ENCODE data around the gene ABCB9.

Gene ABCB9

GRCh38 chr12:122989225-122989839, 23.1 kb upstream of the ABCB9 start:
- DNase-seq (ENCODE audit: low read depth): no peak
- H3K4me3 ChIP-seq (ENCODE audit: low read length): no peak overlapping the region
- TF ChIP-seq, protein P1, sequence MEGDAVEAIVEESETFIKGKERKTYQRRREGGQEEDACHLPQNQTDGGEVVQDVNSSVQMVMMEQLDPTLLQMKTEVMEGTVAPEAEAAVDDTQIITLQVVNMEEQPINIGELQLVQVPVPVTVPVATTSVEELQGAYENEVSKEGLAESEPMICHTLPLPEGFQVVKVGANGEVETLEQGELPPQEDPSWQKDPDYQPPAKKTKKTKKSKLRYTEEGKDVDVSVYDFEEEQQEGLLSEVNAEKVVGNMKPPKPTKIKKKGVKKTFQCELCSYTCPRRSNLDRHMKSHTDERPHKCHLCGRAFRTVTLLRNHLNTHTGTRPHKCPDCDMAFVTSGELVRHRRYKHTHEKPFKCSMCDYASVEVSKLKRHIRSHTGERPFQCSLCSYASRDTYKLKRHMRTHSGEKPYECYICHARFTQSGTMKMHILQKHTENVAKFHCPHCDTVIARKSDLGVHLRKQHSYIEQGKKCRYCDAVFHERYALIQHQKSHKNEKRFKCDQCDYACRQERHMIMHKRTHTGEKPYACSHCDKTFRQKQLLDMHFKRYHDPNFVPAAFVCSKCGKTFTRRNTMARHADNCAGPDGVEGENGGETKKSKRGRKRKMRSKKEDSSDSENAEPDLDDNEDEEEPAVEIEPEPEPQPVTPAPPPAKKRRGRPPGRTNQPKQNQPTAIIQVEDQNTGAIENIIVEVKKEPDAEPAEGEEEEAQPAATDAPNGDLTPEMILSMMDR (conservative IDR thresholded peaks at IDR 0.05; ENCODE audit: low read length): no peak

GRCh38 chr12:122988612-122989212, 22.4 kb upstream of the ABCB9 start:
- H3K4me3 ChIP-seq (ENCODE audit: low read length): no peak overlapping the region
- TF ChIP-seq, protein P1 (conservative IDR thresholded peaks at IDR 0.05; ENCODE audit: low read length): no peak

DNA sequence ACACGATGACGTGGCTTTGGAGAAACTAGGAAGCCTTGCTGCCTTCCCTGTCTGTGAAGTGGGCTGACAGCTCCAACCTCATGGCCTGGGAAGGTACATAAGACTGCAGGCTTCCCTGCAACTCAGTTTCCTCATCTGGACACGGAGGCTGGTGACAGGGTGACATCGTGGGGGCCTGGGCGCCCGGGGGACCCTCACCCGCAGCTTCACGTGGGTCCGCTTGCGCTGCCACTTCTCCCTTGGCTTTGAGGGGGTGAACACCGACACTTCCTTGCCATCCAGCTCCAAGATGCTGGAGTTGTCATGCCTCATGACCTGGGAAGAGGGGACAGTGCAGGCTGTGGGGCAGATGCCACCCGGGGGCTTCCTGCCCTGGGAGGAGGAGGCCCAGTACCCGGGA, 21.8 kb upstream of the ABCB9 start:
- TF ChIP-seq, protein P1 (conservative IDR thresholded peaks at IDR 0.05; ENCODE audit: low read length): no peak
- DNase-seq (ENCODE audit: low read depth): no peak
- no peak overlapping the region for H3K4me3 ChIP-seq (ENCODE audit: low read length)

More at GRCh38 chr12:122988612-122989212, 22.4 kb upstream of the ABCB9 start:
- DNase-seq (ENCODE audit: low read depth): no peak

DNA sequence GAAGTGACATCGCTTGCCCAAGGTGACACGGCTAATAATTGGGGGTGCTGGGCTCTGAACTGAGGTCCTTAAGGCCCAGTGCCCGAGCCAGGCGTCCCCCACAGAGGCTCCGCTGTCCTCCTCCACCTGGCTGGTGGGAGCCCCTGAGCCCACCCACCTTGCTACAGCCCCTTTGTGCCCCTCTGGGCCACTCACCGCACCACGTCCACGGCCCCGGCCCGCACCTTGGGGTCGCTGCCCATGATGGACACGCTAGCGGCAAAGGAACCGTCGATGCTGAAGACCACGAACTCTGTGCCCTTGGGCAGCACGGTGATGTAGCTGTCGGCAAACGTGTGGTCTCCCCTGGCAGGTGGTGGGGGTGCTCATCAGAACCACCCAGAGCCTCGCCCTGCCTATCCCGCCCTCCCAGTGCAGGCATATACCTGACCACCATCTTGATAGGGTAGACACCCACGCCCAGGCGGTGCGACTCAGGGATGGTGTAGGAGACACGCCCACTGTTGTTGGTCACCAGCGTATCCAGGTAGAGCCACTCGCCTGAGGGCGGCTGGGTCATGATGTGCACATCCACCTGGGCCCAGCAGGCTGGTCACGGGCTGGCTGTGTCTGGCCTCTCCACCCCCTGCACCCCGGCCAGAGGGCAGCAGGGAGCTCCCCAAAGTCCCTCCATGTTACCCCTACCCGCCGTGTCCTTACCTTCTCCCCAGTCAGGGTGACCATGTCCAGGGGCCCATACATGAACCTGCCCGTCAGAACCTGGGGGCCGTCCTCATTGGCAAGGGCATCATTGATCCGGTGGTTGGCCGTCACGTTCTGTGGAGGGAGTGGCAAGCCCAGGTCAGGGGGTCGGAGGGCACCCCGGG, 21.1 kb upstream of the ABCB9 start:
- TF ChIP-seq, protein P1 (conservative IDR thresholded peaks at IDR 0.05; ENCODE audit: low read length): no peak
- H3K4me3 ChIP-seq (ENCODE audit: low read length): no peak overlapping the region
- no peak for DNase-seq (ENCODE audit: low read depth)

DNA sequence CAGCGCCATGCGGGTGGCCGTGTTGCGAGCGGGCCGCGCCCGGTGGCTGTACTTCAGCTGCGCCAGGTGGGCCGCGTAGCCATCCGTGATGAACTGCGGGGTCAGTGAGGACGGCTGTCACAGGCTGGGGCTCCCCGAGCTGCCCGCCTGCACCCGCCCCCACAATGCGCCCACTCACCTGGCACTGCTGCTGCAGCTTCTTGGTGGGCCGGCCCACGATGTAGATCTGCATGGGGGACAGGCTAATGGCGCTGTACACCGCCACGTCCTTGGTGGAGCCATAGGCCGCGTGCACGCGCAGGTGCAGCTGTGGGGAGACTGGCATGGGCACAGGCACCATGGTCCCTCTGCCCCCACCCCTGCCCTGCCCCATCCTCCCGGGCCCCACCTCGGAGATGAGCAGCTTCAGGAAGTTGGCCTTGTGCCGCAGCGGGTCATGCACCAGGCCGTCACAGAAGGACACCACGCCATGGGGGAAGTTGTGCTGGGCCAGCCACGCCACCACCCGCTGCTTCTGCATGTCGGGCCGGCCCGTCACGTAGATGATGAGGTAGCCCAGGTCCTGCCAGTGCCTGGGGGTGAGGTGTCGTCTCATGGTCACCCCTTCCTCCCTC, 20.1 kb upstream of the ABCB9 start:
- no peak for DNase-seq (ENCODE audit: low read depth)
- TF ChIP-seq, protein P1 (conservative IDR thresholded peaks at IDR 0.05; ENCODE audit: low read length): no peak
- no peak overlapping the region for H3K4me3 ChIP-seq (ENCODE audit: low read length)

DNA sequence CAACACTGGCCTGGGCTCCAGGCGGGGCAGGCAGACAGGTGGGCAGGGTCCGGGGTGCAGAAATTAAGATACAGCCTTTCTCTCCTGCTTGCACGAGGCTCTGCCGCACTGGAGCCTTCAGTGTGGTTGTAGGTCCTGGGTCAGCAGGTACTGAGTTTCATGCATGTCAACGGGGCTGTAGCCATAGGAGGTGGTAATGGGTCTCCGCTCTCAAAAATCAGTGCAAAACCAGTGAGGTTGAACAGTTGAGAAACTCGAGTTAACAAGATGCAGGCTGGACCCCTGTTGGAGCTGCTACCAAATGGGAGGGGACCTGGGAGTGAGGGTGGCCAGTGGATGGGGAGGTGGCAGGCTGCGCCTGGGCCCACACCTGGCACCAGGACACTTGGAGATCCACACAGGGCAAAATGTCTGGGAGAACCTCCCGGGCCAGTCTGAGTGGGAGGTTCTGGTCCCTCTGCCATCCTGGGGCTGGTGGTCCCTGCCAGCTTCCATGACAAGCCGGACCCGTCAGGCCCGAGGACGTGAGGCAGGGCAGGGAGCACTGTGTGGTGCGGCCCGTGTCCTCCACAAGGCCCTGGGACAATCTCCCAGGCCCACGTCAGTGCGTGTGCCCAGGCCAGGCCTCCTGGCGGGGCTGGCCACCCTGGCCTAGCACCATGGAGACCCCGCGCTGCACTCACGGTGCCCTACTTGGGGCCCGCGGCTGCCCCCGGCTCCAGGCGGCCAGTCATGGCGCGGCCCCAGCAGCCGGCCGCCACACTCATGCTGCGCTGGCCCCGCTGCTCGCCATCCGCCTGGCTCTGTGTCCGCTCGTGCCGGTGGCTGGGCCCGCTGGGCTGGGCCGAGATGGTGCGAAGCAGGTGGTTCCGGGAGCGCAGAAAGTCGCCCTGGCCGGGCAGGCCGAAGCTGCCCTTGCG, 19.3 kb upstream of the ABCB9 start:
- no peak for DNase-seq (ENCODE audit: low read depth)
- no peak overlapping the region for H3K4me3 ChIP-seq (ENCODE audit: low read length)
- TF ChIP-seq, protein P1 (conservative IDR thresholded peaks at IDR 0.05; ENCODE audit: low read length): no peak
